HL-60 (cell line): ENCODE measurements around the gene FAM240B.

ENCODE experiments used
- DNase-seq, 2 experiments: peaks; one replicate each; pipeline ENCODE4 v3.0.0-alpha.2; 2010 to 2020; ENCODE audit warnings: low read depth in 1 of 2, low spot score in 1 of 2
- H3K27ac ChIP-seq: fragments of 250-450 bp; sonication (Bioruptor Pico); replicated peaks from 2 replicates; pipeline ENCODE4 v1.5.1; 2020; ENCODE audit warnings: mild to moderate bottlenecking, moderate library complexity
- H3K27me3 ChIP-seq: fragments of 250-450 bp; sonication (Bioruptor Pico); 2 replicates; pipeline ENCODE4 v1.5.1; 2021; ENCODE audit warnings: mild to moderate bottlenecking, moderate library complexity; ENCODE audit not compliant: insufficient read depth, poor library complexity, severe bottlenecking
- H3K4me3 ChIP-seq: replicated peaks from 2 replicates; pipeline ENCODE4 v1.5.1; 2011; ENCODE audit warnings: mild to moderate bottlenecking, control low read depth, low read length; ENCODE audit not compliant: insufficient read depth
- GABPA ChIP-seq: IDR thresholded peaks from 2 replicates; pipeline ENCODE4 v1.6.1; 2012; ENCODE audit warnings: low read depth
- POLR2AphosphoS5 ChIP-seq: IDR thresholded peaks from 2 replicates; pipeline ENCODE4 v1.6.1; 2012; ENCODE audit warnings: low read depth
- SPI1 ChIP-seq: IDR thresholded peaks from 2 replicates; pipeline ENCODE4 v1.6.1; 2012; ENCODE audit warnings: low read depth, mild to moderate bottlenecking, borderline replicate concordance
- TF ChIP-seq, protein P1 (sequence below): IDR thresholded peaks from 2 replicates; pipeline ENCODE4 v1.6.1; 2012; ENCODE audit warnings: low read depth; ENCODE audit not compliant: insufficient replicate concordance
- TF ChIP-seq, protein P2 (sequence below): IDR thresholded peaks from one replicate; pipeline ENCODE4 v1.5.1; 2011; ENCODE audit warnings: low read length, control low read depth, inconsistent platforms; ENCODE audit not compliant: insufficient read depth

The FAM240B gene

DNA sequence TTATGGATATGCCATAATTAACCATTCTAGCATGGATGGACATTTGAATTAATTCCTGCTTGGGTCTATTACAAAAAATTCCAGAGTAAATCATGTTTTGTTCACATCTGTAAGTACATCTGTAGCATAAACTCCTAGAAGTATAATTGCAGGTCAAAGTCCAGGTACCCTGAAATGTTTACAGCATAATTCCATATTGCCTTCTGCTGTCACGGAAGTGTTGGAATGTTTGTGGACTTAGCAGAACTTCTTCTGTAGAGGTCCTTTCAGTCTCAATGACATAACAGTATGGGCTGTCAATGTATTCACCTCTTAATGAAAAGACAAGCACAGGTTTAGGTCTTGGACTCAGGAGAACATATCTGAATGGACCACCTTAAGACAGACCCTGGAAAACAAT lies 1.8 kb downstream of the FAM240B start:
- H3K27me3 ChIP-seq = peaks cover 3% of the 10 kb centered on the region
- TF ChIP-seq, protein P1, sequence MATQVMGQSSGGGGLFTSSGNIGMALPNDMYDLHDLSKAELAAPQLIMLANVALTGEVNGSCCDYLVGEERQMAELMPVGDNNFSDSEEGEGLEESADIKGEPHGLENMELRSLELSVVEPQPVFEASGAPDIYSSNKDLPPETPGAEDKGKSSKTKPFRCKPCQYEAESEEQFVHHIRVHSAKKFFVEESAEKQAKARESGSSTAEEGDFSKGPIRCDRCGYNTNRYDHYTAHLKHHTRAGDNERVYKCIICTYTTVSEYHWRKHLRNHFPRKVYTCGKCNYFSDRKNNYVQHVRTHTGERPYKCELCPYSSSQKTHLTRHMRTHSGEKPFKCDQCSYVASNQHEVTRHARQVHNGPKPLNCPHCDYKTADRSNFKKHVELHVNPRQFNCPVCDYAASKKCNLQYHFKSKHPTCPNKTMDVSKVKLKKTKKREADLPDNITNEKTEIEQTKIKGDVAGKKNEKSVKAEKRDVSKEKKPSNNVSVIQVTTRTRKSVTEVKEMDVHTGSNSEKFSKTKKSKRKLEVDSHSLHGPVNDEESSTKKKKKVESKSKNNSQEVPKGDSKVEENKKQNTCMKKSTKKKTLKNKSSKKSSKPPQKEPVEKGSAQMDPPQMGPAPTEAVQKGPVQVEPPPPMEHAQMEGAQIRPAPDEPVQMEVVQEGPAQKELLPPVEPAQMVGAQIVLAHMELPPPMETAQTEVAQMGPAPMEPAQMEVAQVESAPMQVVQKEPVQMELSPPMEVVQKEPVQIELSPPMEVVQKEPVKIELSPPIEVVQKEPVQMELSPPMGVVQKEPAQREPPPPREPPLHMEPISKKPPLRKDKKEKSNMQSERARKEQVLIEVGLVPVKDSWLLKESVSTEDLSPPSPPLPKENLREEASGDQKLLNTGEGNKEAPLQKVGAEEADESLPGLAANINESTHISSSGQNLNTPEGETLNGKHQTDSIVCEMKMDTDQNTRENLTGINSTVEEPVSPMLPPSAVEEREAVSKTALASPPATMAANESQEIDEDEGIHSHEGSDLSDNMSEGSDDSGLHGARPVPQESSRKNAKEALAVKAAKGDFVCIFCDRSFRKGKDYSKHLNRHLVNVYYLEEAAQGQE = no peak
- TF ChIP-seq, protein P2, sequence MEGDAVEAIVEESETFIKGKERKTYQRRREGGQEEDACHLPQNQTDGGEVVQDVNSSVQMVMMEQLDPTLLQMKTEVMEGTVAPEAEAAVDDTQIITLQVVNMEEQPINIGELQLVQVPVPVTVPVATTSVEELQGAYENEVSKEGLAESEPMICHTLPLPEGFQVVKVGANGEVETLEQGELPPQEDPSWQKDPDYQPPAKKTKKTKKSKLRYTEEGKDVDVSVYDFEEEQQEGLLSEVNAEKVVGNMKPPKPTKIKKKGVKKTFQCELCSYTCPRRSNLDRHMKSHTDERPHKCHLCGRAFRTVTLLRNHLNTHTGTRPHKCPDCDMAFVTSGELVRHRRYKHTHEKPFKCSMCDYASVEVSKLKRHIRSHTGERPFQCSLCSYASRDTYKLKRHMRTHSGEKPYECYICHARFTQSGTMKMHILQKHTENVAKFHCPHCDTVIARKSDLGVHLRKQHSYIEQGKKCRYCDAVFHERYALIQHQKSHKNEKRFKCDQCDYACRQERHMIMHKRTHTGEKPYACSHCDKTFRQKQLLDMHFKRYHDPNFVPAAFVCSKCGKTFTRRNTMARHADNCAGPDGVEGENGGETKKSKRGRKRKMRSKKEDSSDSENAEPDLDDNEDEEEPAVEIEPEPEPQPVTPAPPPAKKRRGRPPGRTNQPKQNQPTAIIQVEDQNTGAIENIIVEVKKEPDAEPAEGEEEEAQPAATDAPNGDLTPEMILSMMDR = no peak
- TF ChIP-seq POLR2AphosphoS5 = no peak
- no peak for TF ChIP-seq GABPA
- no peak for TF ChIP-seq SPI1
- no peak overlapping the region for H3K27ac ChIP-seq
- no peak for DNase-seq
- no peak overlapping the region for H3K4me3 ChIP-seq

DNA sequence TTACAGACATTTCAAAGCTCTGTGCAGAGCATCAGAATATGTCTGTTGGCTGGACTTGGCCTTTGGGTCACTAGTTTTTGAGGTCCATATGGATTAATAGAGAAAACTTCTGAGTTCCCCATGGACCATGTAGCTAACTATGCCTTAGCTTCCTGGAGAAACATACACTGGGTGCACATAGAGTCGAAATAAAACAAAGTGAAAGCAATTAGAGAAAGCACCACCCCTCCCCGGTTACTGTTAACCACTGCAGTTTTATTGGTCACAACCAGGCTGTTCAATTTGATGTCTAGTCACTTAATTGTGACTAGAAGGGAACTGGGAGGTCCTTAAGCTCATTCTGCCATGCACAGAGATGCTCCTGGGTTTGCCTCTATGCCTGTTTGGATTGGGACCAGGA lies 4.2 kb downstream of the FAM240B start:
- no peak overlapping the region for H3K27ac ChIP-seq
- no peak for DNase-seq
- peaks cover 3% of the 10 kb centered on the region for H3K27me3 ChIP-seq
- H3K4me3 ChIP-seq = no peak overlapping the region
- TF ChIP-seq, protein P1 = no peak
- TF ChIP-seq, protein P2 = no peak
- TF ChIP-seq SPI1 (no peak), GABPA (no peak)

DNA sequence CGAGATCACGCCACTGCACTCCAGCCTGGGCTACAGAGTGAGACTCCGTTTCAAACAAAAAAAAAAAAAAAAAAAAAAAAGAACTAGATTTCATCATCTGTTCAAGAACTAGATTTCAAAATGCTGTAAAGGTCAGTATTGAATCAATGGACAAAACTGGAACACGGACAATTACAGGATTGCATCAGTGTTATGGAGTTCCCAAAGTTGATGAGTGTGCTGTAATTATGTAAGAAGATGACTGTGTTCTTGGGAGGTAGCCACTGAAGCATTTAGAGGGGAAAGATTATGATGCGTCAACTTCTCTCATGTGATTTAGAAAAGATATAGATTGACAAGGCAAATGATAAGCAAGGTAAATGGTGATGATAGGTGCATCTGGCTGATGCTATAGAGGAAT lies 6.5 kb downstream of the FAM240B start:
- DNase-seq = peak in 1 of 2 experiments; percentile 12

More for the DNA sequence above, 6.5 kb downstream of the FAM240B start:
- peaks cover 3% of the 10 kb centered on the region for H3K27me3 ChIP-seq
- H3K4me3 ChIP-seq = no peak overlapping the region
- H3K27ac ChIP-seq = no peak overlapping the region
- no peak for TF ChIP-seq POLR2AphosphoS5
- TF ChIP-seq, protein P2 = no peak
- no peak for TF ChIP-seq SPI1
- TF ChIP-seq, protein P1 = no peak
- TF ChIP-seq GABPA = no peak
